ENCODE results near the gene TOMM6. TPM values are rescaled to one million over a fixed set of nuclear protein-coding genes. Genes with fewer than 3 reads are reported as not detected.
A peak's percentile ranks its signal among the peaks of the same experiment; 100 is the strongest.
"Not testable (repeated sequence)": the region's sequence is repeated elsewhere in the genome, so short reads cannot be mapped to it uniquely, and the experiment has no call there.

TOMM6 gene
- total RNA-seq, 1 donor from 2014 or later = 85.6 TPM

- peak; percentile 33 for DNase-seq
These were observed 1.6 kb upstream of the TOMM6 start for GRCh38 chr6:41785689-41786450.

DNA sequence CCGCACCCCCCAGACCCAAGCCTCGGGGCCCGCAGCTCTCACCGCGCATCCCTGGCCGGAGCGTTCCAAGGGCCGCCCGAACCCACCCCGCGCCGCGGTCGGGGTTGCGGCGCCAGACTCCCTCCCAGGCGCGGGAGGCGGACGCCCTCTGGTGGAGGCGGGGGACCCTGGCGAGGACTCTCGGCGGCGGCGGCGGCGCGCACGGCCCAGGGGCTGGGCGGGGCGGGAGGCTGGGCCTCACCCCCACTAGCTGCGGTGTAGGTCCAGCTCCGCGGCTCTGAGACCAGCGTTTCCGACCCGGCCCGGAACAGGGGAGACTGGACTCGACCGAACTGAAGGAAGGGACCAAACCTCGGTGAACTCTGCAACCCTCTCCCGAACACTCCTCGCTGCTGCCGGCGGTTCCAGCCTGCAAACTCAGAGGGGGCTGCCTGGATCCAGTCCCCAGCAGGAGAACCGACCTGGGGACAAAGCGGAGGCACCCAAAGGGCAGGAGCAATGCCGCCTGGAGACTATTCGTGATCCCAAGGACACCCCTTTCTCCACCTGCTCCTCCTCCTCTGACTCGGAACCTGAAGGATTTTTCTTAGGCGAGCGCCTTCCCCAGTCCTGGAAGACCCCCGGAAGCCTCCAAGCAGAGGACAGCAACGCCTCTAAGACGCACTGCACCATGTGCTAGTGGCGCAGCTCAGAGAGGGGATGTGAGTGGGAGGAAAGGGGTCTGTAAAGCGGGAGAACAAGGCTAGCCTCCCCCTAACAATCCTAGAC, 859 bp upstream of the TOMM6 start:
- DNase-seq = peak; percentile 91

GRCh38 chr6:41789390-41789724, 1.9 kb downstream of the TOMM6 start:
- DNase-seq = no peak

DNA sequence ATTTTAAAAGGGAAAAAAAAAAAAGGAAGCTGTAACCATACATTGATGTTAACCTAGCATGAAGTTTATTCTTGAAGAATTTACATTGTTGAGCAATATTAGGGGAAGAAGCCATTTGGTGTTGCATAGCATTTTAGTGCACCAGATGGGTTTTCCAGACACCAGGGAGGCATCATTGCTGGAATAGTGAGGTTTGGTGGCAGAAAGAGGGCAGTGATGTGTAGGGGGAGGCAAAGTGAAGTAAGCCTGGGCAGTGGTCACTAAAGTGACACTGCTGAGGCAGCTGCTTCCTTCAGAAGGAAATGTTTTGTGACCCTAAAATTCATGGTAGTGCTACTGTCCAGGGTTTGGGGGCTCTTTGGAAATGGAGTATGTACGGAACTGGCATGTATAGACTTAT, 2.6 kb downstream of the TOMM6 start:
- DNase-seq = no peak

- DNase-seq = no peak
These were observed 3.8 kb downstream of the TOMM6 start for GRCh38 chr6:41791305-41791704.

GRCh38 chr6:41791984-41792383, 4.5 kb downstream of the TOMM6 start:
- DNase-seq = no peak

DNA sequence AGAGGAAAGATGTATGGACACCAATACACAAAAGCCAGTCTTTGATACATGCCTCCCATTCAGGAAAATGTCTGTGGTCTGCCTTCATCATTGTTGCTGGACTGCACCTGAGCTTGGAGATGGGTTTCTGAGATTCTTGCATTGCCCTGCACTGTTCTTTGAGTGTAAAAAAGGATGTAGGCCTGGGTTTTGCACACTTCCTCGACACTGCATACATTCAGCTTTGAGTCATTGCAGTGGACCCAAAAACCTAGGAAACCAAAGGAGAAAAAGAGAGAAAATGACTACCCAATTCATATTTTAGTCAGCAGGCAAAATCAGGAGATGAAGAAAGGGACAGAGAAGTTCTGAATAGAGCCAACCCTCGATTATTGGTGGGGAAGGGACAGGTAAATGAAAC, 9.0 kb downstream of the TOMM6 start:
- DNase-seq = no peak

DNA sequence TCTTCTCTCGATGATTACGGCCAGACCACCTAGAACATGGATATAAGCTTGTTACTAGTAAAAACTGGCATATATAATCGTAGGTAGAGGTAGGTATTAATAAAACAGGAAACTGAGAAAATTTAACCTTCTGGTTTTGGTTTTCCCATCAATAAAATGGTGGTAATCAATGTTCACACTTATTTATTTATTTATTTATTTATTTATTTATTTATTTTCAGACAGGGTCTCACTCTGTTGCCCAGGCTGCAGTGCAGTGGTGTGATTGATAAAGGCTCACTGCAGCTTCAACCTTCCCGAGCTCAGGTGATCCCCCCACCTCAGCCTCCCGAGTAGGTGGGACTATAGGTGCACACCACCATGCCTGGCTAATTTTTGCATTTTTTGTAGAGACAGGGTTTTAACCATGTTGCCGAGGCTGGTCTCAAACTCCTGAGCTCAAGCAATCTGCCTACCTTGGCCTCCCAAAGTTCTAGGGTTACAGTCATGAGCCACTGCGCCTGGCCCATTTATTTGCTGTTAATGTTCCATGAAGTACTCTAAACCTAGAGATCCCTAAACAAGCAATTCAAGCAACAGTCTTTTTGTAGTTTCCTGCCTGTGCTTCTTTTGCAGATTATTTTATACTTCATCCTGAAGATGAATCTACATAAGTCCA, 11.5 kb downstream of the TOMM6 start:
- DNase-seq = no peak

GRCh38 chr6:41799559-41799911, 12.0 kb downstream of the TOMM6 start:
- DNase-seq = no peak

DNA sequence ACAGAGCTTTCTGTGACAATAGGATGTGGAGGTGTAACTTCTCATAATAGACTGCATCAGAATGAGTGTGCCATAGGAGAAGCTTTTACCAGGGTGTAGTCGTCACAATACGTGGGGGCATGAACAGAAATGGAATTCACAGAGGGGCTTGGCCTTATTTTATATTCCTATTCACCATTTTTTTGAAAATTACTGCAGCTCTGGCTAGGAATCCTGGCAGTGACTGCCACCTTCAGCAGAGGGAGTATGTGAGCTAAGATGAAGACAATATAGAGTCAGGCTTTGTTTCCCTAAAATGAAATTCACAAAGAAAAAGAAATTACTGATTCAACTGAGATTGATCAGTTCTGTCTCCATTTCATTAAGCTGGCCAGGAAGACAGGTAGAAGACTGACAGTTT, 13.9 kb downstream of the TOMM6 start:
- peak; percentile 73 for DNase-seq

GRCh38 chr6:41805830-41806774, 18.6 kb downstream of the TOMM6 start:
- no peak for DNase-seq

- DNase-seq = no peak
These were observed 23.6 kb downstream of the TOMM6 start for GRCh38 chr6:41811095-41811494.

DNA sequence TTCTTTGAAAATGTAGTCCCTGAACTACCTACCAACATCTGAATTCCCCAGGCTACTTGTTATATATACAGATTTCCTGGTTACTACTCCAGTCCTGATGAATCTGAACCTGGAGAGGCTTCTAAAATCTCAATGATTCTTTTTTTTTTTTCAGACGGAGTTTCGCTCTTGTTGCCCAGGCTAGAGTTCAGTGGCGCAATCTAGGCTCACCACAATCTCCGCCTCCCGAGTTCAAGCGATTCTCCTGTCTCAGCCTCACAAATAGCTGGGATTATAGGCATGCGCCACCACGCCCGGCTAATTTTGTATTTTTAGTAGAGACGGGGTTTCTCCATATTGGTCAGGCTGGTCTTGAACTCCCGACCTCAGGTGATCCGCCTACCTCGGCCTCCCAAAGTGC, 24.5 kb downstream of the TOMM6 start:
- not testable (repeated sequence) for DNase-seq

DNA sequence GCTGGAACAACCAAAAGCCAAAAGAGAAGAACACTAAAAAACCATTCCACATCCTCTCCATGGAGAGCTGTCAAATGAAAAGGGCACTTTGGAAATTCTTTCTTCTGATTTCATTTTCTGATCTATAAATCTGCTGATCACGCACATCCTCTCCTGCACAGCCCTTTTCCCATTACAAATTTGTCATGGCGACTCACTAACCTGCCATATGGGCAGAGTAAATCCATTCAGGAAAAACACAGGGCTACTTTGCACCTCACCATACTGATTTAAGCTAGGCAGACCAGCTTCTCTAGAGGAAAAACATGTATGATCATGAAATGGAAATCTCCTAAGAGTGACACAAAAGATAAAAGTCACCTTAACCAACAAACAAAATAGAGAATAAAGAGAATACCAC, 26.0 kb downstream of the TOMM6 start:
- no peak for DNase-seq

DNA sequence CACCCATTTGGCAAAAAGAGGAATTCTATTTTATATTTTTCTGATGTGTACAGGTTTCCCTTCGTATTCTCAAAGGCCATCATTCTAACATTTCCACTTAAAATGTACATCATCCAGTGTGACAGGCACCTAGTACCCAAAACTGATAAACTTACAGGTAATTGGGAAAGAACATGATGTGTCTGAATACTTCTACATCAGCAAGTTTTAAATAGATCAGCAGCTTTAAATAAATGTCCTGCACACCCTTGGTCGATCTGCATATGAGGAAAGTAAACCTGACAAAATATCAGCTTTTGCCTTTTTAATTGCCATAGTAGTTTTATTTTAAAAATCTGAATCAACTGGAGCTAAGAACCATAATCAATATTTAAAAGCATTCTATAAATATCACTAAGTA, 26.5 kb downstream of the TOMM6 start:
- DNase-seq = no peak

- DNase-seq = no peak
These were observed 27.1 kb downstream of the TOMM6 start for GRCh38 chr6:41814629-41815028.

- no peak for DNase-seq
These were observed 28.1 kb downstream of the TOMM6 start for GRCh38 chr6:41815587-41815986.

DNA sequence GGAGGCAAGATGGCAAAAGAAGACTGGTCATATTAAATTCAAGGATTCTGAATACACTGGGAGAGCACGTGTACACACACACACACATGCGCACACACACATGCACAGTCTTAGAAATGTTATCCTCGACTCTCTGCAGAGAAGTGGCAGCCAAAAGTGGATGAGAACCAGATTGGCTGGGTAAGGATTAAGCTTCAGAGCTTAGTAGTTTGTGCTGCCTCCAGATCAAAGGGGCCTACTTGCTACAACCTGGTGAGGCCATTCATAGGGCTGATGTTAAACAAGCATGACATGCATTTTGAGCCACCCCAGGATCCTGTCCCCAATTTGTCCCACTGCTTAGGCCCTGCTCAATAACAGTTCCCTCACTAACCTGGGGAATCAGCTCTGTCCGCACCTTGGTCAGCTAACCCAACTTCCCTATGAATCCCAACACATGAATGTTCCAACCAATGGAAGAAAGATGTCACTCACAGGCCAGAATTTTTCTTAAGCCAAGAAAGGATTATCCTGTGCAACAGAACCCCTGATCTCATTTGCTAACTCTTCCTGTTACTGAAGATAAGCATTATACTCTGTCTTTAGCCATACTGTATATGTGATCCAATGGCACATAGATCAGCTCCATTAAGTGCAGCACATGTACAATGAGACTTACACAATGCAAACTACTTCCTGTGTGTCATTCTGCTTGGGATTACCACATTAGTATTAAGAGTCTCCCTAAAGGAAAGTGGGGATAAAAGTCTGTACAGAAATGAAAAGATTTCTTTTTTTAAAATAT, 31.0 kb downstream of the TOMM6 start:
- peak; percentile 61 for DNase-seq

DNA sequence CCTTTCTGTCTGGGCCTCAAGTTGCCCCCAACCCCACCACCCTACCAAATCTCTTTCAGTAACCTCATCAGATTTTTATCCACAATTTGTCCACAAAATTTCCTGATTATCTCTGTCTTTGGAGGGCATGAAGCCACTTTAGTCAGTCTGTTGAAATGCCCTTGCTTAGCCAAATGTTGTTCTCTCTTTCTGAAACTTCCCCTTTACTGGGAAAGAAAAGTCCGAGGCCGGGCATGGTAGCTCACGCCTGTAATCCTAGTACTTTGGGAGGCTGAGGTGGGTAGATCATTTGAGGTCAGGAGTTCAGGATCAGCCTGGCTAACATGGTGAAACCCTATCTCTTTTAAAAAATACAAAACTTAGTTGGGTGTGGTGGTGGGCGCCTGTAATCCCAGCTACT, 33.8 kb downstream of the TOMM6 start:
- no peak for DNase-seq

- DNase-seq = no peak
These were observed 34.5 kb downstream of the TOMM6 start for GRCh38 chr6:41822021-41822420.

DNA sequence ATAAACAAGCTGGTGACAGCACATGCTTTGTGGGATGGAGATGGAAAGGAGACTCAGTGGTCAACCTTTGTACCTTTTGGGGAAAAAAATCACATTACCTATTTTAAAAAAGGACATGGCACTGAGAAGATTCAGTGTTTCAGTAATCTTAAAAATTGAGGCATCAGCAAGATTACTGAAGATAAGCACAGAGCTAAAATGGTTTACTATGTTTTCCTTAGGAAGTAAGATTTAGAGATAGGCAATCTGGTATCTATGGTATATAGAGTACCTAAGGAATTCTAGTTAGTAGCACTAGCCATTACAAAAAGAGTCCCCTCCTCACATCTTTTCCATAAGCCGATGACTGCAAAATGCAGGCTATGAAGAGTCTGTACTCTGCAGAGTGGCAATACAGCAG, 35.7 kb downstream of the TOMM6 start:
- no peak for DNase-seq
